ENCODE data around the gene ZNRF3.

The ZNRF3 gene

DNA sequence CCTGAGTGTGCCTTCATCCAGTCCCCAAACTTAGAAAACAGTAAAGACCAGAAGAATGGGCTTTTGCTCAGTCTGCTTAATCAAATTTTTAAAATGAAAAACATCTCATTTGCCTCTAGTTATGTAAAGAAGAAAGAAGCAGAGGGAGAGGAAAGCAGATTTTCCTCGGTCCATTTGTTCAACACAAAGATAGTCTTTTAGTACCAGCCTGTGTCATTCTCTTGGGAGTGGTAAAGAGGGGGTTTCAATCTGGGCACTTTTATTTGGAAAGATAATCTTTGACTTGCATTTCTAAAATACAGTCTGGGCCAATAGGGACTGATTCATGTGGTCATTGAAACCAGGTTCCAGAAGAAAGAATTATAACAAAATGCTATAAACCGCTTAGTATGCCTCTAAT lies 218.9 kb downstream of the ZNRF3 start:
- no peak overlapping the region for H3K4me3 ChIP-seq (replicated peaks; ENCODE audit: low read depth, low read length)
- TF ChIP-seq CTCF (IDR thresholded peaks at IDR 0.05; ENCODE audit: low read depth, low read length, missing control alignments), result no peak
- no peak for DNase-seq (ENCODE audit: extremely low read depth, low read depth)

DNA sequence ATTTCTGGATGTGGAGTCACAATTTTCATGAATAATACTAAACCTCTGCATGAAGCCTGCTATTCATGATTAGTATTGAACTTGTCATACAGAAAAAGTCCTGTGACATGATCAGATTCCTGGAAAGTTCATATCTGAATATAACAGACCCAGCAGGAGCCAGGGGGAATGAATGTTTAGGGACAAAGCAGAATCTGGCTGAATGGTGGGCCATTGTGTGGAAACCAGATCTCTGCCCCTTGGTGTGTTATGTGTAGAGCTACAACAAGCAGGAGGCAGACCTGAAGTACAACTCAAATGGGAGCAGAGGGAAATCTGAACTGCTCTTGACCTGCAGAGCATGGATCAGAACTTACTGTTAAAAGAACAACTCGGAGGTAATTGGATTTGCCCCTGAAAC lies 219.7 kb downstream of the ZNRF3 start:
- no peak for DNase-seq (ENCODE audit: extremely low read depth, low read depth)
- no peak overlapping the region for H3K4me3 ChIP-seq (replicated peaks; ENCODE audit: low read depth, low read length)
- no peak for TF ChIP-seq CTCF (IDR thresholded peaks at IDR 0.05; ENCODE audit: low read depth, low read length, missing control alignments)

GRCh38 chr22:29105468-29105867 lies 222.1 kb downstream of the ZNRF3 start:
- no peak for DNase-seq (ENCODE audit: extremely low read depth, low read depth)
- no peak for TF ChIP-seq CTCF (IDR thresholded peaks at IDR 0.05; ENCODE audit: low read depth, low read length, missing control alignments)
- H3K4me3 ChIP-seq (replicated peaks; ENCODE audit: low read depth, low read length), result no peak overlapping the region

DNA sequence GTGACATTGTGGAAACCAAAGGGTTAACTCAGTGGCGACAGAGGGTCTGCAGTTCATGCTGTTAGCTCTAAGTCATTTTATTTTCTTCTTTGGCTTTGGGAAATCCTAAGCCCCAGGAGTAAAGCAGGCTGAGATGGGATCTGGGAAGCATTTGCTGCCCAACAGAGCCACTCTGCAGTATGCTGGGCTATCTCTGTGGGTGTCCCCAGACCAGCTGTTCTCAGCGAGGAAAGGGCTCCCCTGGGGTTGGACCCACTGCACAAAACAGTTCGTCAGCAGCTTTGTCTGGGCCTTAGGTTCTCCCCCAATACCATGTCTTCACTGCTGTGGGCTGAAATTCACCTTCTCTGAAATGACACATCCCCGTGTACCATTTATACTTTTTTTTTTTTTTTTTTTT lies 223.5 kb downstream of the ZNRF3 start:
- TF ChIP-seq CTCF (IDR thresholded peaks at IDR 0.05; ENCODE audit: low read depth, low read length, missing control alignments), result no peak
- DNase-seq (ENCODE audit: extremely low read depth, low read depth), result no peak
- H3K4me3 ChIP-seq (replicated peaks; ENCODE audit: low read depth, low read length), result no peak overlapping the region

Measured in HFF-Myc (cell line).